ENCODE data around the gene NELL2. TPM values are rescaled to one million over a fixed set of nuclear protein-coding genes. Genes with fewer than 3 reads are reported as not detected.

NELL2 gene
- total and polyA plus RNA-seq, 2 donors (not counting 1 experiment from before 2014, with no cell fraction given), result 0.17 TPM; not detected in 1

DNA sequence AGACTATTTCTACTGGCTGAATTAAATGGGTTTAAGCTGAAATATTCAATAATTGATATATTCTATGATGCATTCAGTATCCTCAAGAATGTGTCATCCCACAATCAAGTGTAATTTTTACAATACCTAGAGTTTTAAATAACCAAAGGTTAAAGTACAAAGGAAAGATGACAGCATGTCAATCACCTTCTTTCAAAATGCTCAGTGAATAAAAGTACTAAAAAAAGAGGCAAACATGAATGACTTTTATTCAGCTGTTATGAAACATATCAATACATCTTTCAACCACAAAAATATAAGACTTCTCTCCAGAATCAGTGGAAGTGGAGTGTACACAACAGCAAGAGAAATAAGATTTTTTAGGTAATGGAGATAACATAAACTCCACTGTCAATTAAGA is 72.0 kb downstream of the NELL2 start:
- Histone ChIP-seq H3K27ac (ENCODE audit: insufficient read depth, low read length) (no peak overlapping the region), H3K36me3 (ENCODE audit: control insufficient read depth, insufficient read depth, low read length) (no peaks in the 10 kb centered on the region), H4K20me1 (ENCODE audit: control insufficient read depth, extremely low read depth, insufficient read depth, low read length) (no peaks in the 10 kb centered on the region), H3K27me3 (ENCODE audit: control insufficient read depth, insufficient read depth, low read length) (no peaks in the 10 kb centered on the region), H3K4me3 (replicated peaks in 1 of 4; ENCODE audit: control extremely low read depth in 1 of 4, insufficient read depth in 1 of 4, low read depth in 3 of 4, low read length in 4 of 4) (no peak overlapping the region), H2AFZ (ENCODE audit: low read length) (no peak overlapping the region), H3K4me1 (ENCODE audit: control insufficient read depth, extremely low read depth, insufficient read depth, low read length) (no peaks in the 10 kb centered on the region), H3K9me3 (ENCODE audit: control insufficient read depth, insufficient read depth, low read depth, low read length) (no peaks in the 10 kb centered on the region), H3K4me2 (ENCODE audit: extremely low read depth, insufficient read depth, low read length) (no peak overlapping the region), H3K9ac (ENCODE audit: insufficient read depth, low read length) (no peak overlapping the region), H3K79me2 (ENCODE audit: control insufficient read depth, insufficient read depth, low read length) (no peaks in the 10 kb centered on the region)
- TF ChIP-seq, protein P1, sequence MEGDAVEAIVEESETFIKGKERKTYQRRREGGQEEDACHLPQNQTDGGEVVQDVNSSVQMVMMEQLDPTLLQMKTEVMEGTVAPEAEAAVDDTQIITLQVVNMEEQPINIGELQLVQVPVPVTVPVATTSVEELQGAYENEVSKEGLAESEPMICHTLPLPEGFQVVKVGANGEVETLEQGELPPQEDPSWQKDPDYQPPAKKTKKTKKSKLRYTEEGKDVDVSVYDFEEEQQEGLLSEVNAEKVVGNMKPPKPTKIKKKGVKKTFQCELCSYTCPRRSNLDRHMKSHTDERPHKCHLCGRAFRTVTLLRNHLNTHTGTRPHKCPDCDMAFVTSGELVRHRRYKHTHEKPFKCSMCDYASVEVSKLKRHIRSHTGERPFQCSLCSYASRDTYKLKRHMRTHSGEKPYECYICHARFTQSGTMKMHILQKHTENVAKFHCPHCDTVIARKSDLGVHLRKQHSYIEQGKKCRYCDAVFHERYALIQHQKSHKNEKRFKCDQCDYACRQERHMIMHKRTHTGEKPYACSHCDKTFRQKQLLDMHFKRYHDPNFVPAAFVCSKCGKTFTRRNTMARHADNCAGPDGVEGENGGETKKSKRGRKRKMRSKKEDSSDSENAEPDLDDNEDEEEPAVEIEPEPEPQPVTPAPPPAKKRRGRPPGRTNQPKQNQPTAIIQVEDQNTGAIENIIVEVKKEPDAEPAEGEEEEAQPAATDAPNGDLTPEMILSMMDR (conservative IDR thresholded peaks at IDR 0.05 in 1 of 2, IDR thresholded peaks at IDR 0.05 in 1 of 2; ENCODE audit: low read depth in 1 of 2, low read length in 2 of 2), result no peak
- no peak for TF ChIP-seq EZH2 (IDR thresholded peaks at IDR 0.05; ENCODE audit: low read length, missing control alignments)
- DNase-seq (ENCODE audit: low read depth in 2 of 2), result no peak

DNA sequence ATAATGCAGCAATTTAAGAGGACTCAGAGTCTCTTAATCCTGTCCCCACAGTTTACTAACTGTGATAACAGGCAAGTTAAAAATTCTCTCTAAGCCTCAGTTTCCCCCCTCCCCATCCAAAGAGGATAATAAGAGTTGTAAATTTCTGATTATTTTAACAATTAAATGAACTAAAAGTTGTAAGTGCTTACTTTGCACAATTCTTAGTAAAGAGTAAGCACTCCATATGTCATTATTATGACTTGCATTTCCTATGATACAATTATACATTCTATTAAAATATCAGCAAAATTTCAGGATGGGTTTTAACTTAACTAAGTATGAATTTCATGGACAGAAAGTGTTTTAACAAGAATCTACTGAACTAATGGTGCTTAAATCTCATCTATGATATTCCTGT is 80.1 kb downstream of the NELL2 start:
- Histone ChIP-seq H2AFZ (ENCODE audit: low read length) (no peak overlapping the region), H3K9ac (ENCODE audit: insufficient read depth, low read length) (no peak overlapping the region), H3K79me2 (ENCODE audit: control insufficient read depth, insufficient read depth, low read length) (no peaks in the 10 kb centered on the region), H3K4me1 (ENCODE audit: control insufficient read depth, extremely low read depth, insufficient read depth, low read length) (no peaks in the 10 kb centered on the region), H3K27ac (ENCODE audit: insufficient read depth, low read length) (no peak overlapping the region), H3K4me2 (ENCODE audit: extremely low read depth, insufficient read depth, low read length) (no peak overlapping the region), H4K20me1 (ENCODE audit: control insufficient read depth, extremely low read depth, insufficient read depth, low read length) (no peaks in the 10 kb centered on the region), H3K27me3 (ENCODE audit: control insufficient read depth, insufficient read depth, low read length) (no peaks in the 10 kb centered on the region), H3K36me3 (ENCODE audit: control insufficient read depth, insufficient read depth, low read length) (no peaks in the 10 kb centered on the region), H3K4me3 (replicated peaks in 1 of 4; ENCODE audit: control extremely low read depth in 1 of 4, insufficient read depth in 1 of 4, low read depth in 3 of 4, low read length in 4 of 4) (no peak overlapping the region), H3K9me3 (ENCODE audit: control insufficient read depth, insufficient read depth, low read depth, low read length) (no peaks in the 10 kb centered on the region)
- TF ChIP-seq, protein P1 (conservative IDR thresholded peaks at IDR 0.05 in 1 of 2, IDR thresholded peaks at IDR 0.05 in 1 of 2; ENCODE audit: low read depth in 1 of 2, low read length in 2 of 2), result no peak
- TF ChIP-seq EZH2 (IDR thresholded peaks at IDR 0.05; ENCODE audit: low read length, missing control alignments), result no peak
- no peak for DNase-seq (ENCODE audit: low read depth in 2 of 2)

DNA sequence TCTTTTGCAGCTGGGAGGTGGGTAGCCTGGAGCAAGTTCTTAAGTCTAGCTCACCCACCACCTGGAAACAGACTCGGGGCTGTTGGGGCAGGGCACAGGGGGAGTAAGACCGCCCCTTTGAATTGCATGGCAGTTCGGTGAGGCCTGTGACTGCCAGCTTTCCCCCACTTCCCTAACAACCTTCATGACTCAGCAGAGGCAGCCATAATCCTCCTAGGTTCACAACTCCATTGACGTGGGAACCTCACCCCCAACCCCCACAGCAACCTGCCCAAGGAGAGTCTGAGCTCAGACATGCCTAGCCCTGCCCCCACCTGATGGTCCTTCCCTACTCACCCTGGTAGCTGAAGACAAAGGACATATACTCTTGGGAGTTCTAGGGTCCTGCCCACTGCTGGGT is 87.4 kb downstream of the NELL2 start:
- Histone ChIP-seq H3K4me2 (ENCODE audit: extremely low read depth, insufficient read depth, low read length) (no peak overlapping the region), H3K9ac (ENCODE audit: insufficient read depth, low read length) (no peak overlapping the region), H2AFZ (ENCODE audit: low read length) (no peak overlapping the region), H3K27me3 (ENCODE audit: control insufficient read depth, insufficient read depth, low read length) (no peaks in the 10 kb centered on the region), H3K4me1 (ENCODE audit: control insufficient read depth, extremely low read depth, insufficient read depth, low read length) (no peaks in the 10 kb centered on the region), H3K79me2 (ENCODE audit: control insufficient read depth, insufficient read depth, low read length) (no peaks in the 10 kb centered on the region), H3K27ac (ENCODE audit: insufficient read depth, low read length) (no peak overlapping the region), H4K20me1 (ENCODE audit: control insufficient read depth, extremely low read depth, insufficient read depth, low read length) (no peaks in the 10 kb centered on the region), H3K36me3 (ENCODE audit: control insufficient read depth, insufficient read depth, low read length) (no peaks in the 10 kb centered on the region), H3K9me3 (ENCODE audit: control insufficient read depth, insufficient read depth, low read depth, low read length) (no peaks in the 10 kb centered on the region), H3K4me3 (replicated peaks in 1 of 4; ENCODE audit: control extremely low read depth in 1 of 4, insufficient read depth in 1 of 4, low read depth in 3 of 4, low read length in 4 of 4) (no peak overlapping the region)
- DNase-seq (ENCODE audit: low read depth in 2 of 2), result no peak
- no peak for TF ChIP-seq EZH2 (IDR thresholded peaks at IDR 0.05; ENCODE audit: low read length, missing control alignments)
- TF ChIP-seq, protein P1 (conservative IDR thresholded peaks at IDR 0.05 in 1 of 2, IDR thresholded peaks at IDR 0.05 in 1 of 2; ENCODE audit: low read depth in 1 of 2, low read length in 2 of 2), result no peak
